H1 (cell line): ENCODE measurements around the gene PRKN. TPM values are rescaled to one million over a fixed set of nuclear protein-coding genes. Genes with fewer than 3 reads are reported as not detected.

Source experiments
- CTCF ChIA-PET: fragments of 300-600 bp; sonication (Branson Sonifier 250); formaldehyde crosslinking; loops from one replicate; lab custom pipeline; 2021; ENCODE audit not compliant: partially characterized antibody; lab: Charles Lee
- POLR2A ChIA-PET: fragments of 300-600 bp; sonication (Branson Sonifier 250); formaldehyde crosslinking; loops from one replicate; lab custom pipeline; 2021; ENCODE audit warnings: inconsistent platforms; ENCODE audit not compliant: partially characterized antibody; lab: Charles Lee
- DNase-seq, 2 experiments: peaks; one replicate each; pipeline versions ENCODE4 v3.0.0 to v3.0.0-alpha.2; 2010 to 2022; ENCODE audit warnings: low spot score in 2 of 2, low read depth in 1 of 2, mixed read lengths in 1 of 2
- FAIRE-seq: peaks from 2 replicates; lab custom pipeline; 2011; peaks lifted over from hg19 to GRCh38; lab: Jason Lieb, UNC
- H2AFZ ChIP-seq: 2 replicates; pipeline ENCODE4 v1.8.1; 2012; ENCODE audit warnings: low read length, inconsistent platforms
- H2AK5ac ChIP-seq: 2 replicates; pipeline ENCODE4 v1.6.1; 2013; ENCODE audit warnings: low read depth, low read length
- H2BK120ac ChIP-seq: replicated peaks from 2 replicates; pipeline ENCODE3; 2013; ENCODE audit warnings: low read depth, low read length, inconsistent platforms
- H2BK12ac ChIP-seq: 2 replicates; pipeline ENCODE4 v1.6.1; 2013; ENCODE audit warnings: low read depth, low read length
- H2BK15ac ChIP-seq: 2 replicates; pipeline ENCODE4 v1.6.1; 2013; ENCODE audit warnings: low read length
- H2BK20ac ChIP-seq: 2 replicates; pipeline ENCODE4 v1.6.1; 2013; ENCODE audit warnings: low read length
- H2BK5ac ChIP-seq: 2 replicates; pipeline ENCODE4 v1.6.1; 2013; ENCODE audit warnings: low read depth, low read length
- H3K14ac ChIP-seq: 2 replicates; pipeline ENCODE4 v1.6.1; 2013; ENCODE audit warnings: inconsistent platforms; ENCODE audit not compliant: insufficient read length
- H3K18ac ChIP-seq: 2 replicates; pipeline ENCODE4 v1.6.1; 2013; ENCODE audit warnings: low read length; ENCODE audit errors: extremely low read depth
- H3K23ac ChIP-seq: 2 replicates; pipeline ENCODE4 v1.6.1; 2013; ENCODE audit warnings: inconsistent platforms; ENCODE audit not compliant: insufficient read length
- H3K23me2 ChIP-seq: 2 replicates; pipeline ENCODE4 v1.6.1; 2013; ENCODE audit warnings: low read depth, low read length
- H3K27ac ChIP-seq: 2 replicates; pipeline ENCODE4 v1.6.1; 2011; ENCODE audit warnings: low read depth, low read length, inconsistent platforms
- H3K27me3 ChIP-seq, 4 experiments: replicated peaks in 1 of 4; 1 replicate in 1 of 4; 2 replicates in 3 of 4; pipeline versions ENCODE4 v1.6.1 to v1.8.1; 2011 to 2013; ENCODE audit warnings: low read length in 3 of 4, mild to moderate bottlenecking in 3 of 4, inconsistent platforms in 2 of 4, mixed read lengths in 2 of 4, moderate library complexity in 1 of 4; ENCODE audit not compliant: control insufficient read depth in 3 of 4, insufficient read depth in 3 of 4; ENCODE audit errors: extremely low read depth in 1 of 4
- H3K36me3 ChIP-seq, 4 experiments: 2 replicates each; pipeline versions ENCODE4 v1.6.1 to v1.8.1; 2011 to 2013; ENCODE audit warnings: mild to moderate bottlenecking in 4 of 4, low read length in 3 of 4, moderate library complexity in 2 of 4, control low read depth in 1 of 4, inconsistent platforms in 1 of 4; ENCODE audit not compliant: insufficient read depth in 4 of 4, control insufficient read depth in 2 of 4
- H3K4ac ChIP-seq: replicated peaks from 2 replicates; pipeline ENCODE3; 2013; ENCODE audit warnings: low read length, low read depth, mixed read lengths, inconsistent platforms; ENCODE audit not compliant: insufficient read length
- H3K4me1 ChIP-seq, 4 experiments: replicated peaks in 1 of 4; 1 replicate in 1 of 4; 2 replicates in 3 of 4; pipeline versions ENCODE4 v1.6.1 to v1.8.1; 2011 to 2013; ENCODE audit warnings: low read length in 3 of 4, inconsistent platforms in 2 of 4, mixed read lengths in 1 of 4; ENCODE audit not compliant: insufficient read depth in 4 of 4, control insufficient read depth in 3 of 4
- H3K4me2 ChIP-seq, 2 experiments: 2 replicates each; pipeline versions ENCODE4 v1.6.1 to v1.8.1; 2011 to 2013; ENCODE audit warnings: low read depth in 2 of 2, low read length in 2 of 2, control low read depth in 1 of 2, inconsistent platforms in 1 of 2, mild to moderate bottlenecking in 1 of 2; ENCODE audit not compliant: insufficient read depth in 1 of 2
- H3K4me3 ChIP-seq, 4 experiments: fragments of 200-600, 300-600 bp in 1 of 4; sonication (generic), shearing (Covaris generic), sonication (Bioruptor Twin) in 1 of 4; 2 replicates each; pipeline versions ENCODE4 v1.5.1 to v1.8.1; 2011 to 2016; ENCODE audit warnings: low read length in 4 of 4, low read depth in 3 of 4, control low read depth in 2 of 4, inconsistent platforms in 2 of 4, mild to moderate bottlenecking in 2 of 4, mixed read lengths in 1 of 4, moderate library complexity in 1 of 4; ENCODE audit not compliant: insufficient read depth in 2 of 4; ENCODE audit errors: extremely low read depth in 1 of 4
- H3K56ac ChIP-seq: replicated peaks from 2 replicates; pipeline ENCODE3; 2013; ENCODE audit warnings: low read depth, mild to moderate bottlenecking, mixed read lengths, low read length, inconsistent platforms; ENCODE audit not compliant: insufficient read length
- H3K79me1 ChIP-seq: 2 replicates; pipeline ENCODE4 v1.6.1; 2013; ENCODE audit warnings: low read depth, low read length, control low read depth
- H3K79me2 ChIP-seq, 2 experiments: 2 replicates each; pipeline versions ENCODE4 v1.6.1 to v1.8.1; 2012 to 2013; ENCODE audit warnings: low read length in 2 of 2, mild to moderate bottlenecking in 2 of 2, inconsistent platforms in 1 of 2; ENCODE audit not compliant: insufficient read depth in 2 of 2, control insufficient read depth in 1 of 2
- H3K9ac ChIP-seq, 4 experiments: replicated peaks in 1 of 4; 1 replicate in 1 of 4; 2 replicates in 3 of 4; pipeline versions ENCODE4 v1.6.1 to v1.8.1; 2011 to 2013; ENCODE audit warnings: low read depth in 3 of 4, low read length in 3 of 4, control low read depth in 2 of 4, mild to moderate bottlenecking in 2 of 4, moderate library complexity in 2 of 4, inconsistent platforms in 1 of 4; ENCODE audit errors: extremely low read depth in 1 of 4
- H3K9me3 ChIP-seq, 2 experiments: 2 replicates each; pipeline versions ENCODE4 v1.6.1 to v1.8.1; 2012 to 2013; ENCODE audit warnings: mild to moderate bottlenecking in 2 of 2, moderate library complexity in 2 of 2, control low read depth in 1 of 2, inconsistent platforms in 1 of 2, low read depth in 1 of 2, low read length in 1 of 2, mixed read lengths in 1 of 2; ENCODE audit not compliant: insufficient read depth in 2 of 2
- H4K20me1 ChIP-seq, 2 experiments: replicated peaks in 1 of 2; 2 replicates each; pipeline versions ENCODE3 to v1.8.1; 2011 to 2013; ENCODE audit warnings: inconsistent platforms in 2 of 2, low read length in 2 of 2, mild to moderate bottlenecking in 1 of 2; ENCODE audit not compliant: insufficient read depth in 2 of 2, control insufficient read depth in 1 of 2
- H4K5ac ChIP-seq: 2 replicates; pipeline ENCODE4 v1.6.1; 2013; ENCODE audit warnings: low read length, low read depth, mixed read lengths, inconsistent platforms; ENCODE audit not compliant: insufficient read length
- H4K8ac ChIP-seq: 2 replicates; pipeline ENCODE4 v1.8.0; 2013; ENCODE audit warnings: mild to moderate bottlenecking, moderate library complexity, low read length, inconsistent platforms; ENCODE audit not compliant: insufficient read depth; ENCODE audit errors: extremely low read depth
- H4K91ac ChIP-seq: replicated peaks from 2 replicates; pipeline ENCODE3; 2013; ENCODE audit warnings: low read length, mixed read lengths, inconsistent platforms; ENCODE audit not compliant: insufficient read length
- ATF2 ChIP-seq: IDR thresholded peaks from 2 replicates; pipeline ENCODE4 v1.6.1; 2012; ENCODE audit warnings: low read length, inconsistent platforms
- BRCA1 ChIP-seq: IDR thresholded peaks from 2 replicates; pipeline ENCODE4 v1.6.1; 2012; ENCODE audit warnings: low read depth, low read length, improper control_type of control experiment
- E2F6 ChIP-seq: IDR thresholded peaks from 2 replicates; pipeline ENCODE4 v1.6.1; 2012; ENCODE audit warnings: inconsistent platforms
- KDM5A ChIP-seq: fragments of 200-600 bp; IDR thresholded peaks from 2 replicates; pipeline ENCODE4 v1.7.1; 2012; ENCODE audit warnings: mild to moderate bottlenecking, low read length, inconsistent platforms, mixed read lengths
- MAFK ChIP-seq: IDR thresholded peaks from 2 replicates; pipeline ENCODE4 v1.6.1; 2012; ENCODE audit warnings: low read depth, mild to moderate bottlenecking, improper control_type of control experiment, low read length
- NRF1 ChIP-seq: IDR thresholded peaks from 2 replicates; pipeline ENCODE4 v1.6.1; 2011; ENCODE audit warnings: mild to moderate bottlenecking, low read depth, low read length, improper control_type of control experiment
- RAD21 ChIP-seq, 2 experiments: IDR thresholded peaks in 1 of 2; conservative IDR thresholded peaks in 1 of 2; 2 replicates each; pipeline ENCODE4 v1.6.1; 2011; ENCODE audit warnings: low read depth in 2 of 2, low read length in 2 of 2, improper control_type of control experiment in 1 of 2, inconsistent platforms in 1 of 2, mild to moderate bottlenecking in 1 of 2, moderate library complexity in 1 of 2
- RFX5 ChIP-seq: IDR thresholded peaks from 2 replicates; pipeline ENCODE4 v1.6.1; 2011; ENCODE audit warnings: low read depth, low read length, improper control_type of control experiment, borderline replicate concordance
- RNF2 ChIP-seq: fragments of 200-900, 300-1000 bp; sonication (generic); IDR thresholded peaks from 2 replicates; pipeline ENCODE4 v1.7.1; 2016; ENCODE audit warnings: borderline replicate concordance, low read depth, mild to moderate bottlenecking, antibody characterized with exemption, low read length; ENCODE audit not compliant: poor library complexity, severe bottlenecking; ENCODE audit errors: missing control alignments
- SP4 ChIP-seq: IDR thresholded peaks from 2 replicates; pipeline ENCODE4 v1.6.1; 2012; ENCODE audit warnings: low read length, inconsistent platforms
- TEAD4 ChIP-seq: IDR thresholded peaks from 2 replicates; pipeline ENCODE4 v1.6.1; 2012; ENCODE audit warnings: low read depth, low read length, inconsistent platforms, mixed read lengths
- WGBS, 2 experiments: shearing (Covaris generic) in 1 of 2; methylation state at CpG; one replicate each; pipeline versions ENCODE4 v1.1.6 to v1.1.7; 2013 to 2015; ENCODE audit warnings: low lambda C conversion rate in 2 of 2, mixed read lengths in 2 of 2, inconsistent platforms in 1 of 2, low coverage in 1 of 2, missing lambda C conversion rate in 1 of 2; ENCODE audit not compliant: insufficient replicate concordance in 2 of 2, insufficient coverage in 1 of 2, insufficient read length in 1 of 2; ENCODE audit errors: extremely low coverage in 1 of 2, missing lambda C conversion rate in 1 of 2; 5-methylcytosine and 5-hydroxymethylcytosine counted together
- polyA plus RNA-seq, 7 experiments: library from polyadenylated mRNA; depleted of rRNA in 3 of 7; stranded (reverse) in 5 of 7; unstranded in 2 of 7; fragments of >200 nt in 5 of 7; fragments of 200-250 nt in 2 of 7; gene quantifications; 1 replicate in 5 of 7; 2 replicates in 1 of 7; 4 replicates in 1 of 7; pipeline versions ENCODE4 v1.2.1 to v1.2.3, GENCODE V29; 2011 to 2013; ENCODE audit warnings: missing spikeins in 2 of 7, mixed read lengths in 2 of 7
- total RNA-seq: library from RNA; stranded (reverse); fragmentation: NEBNext Ultra II Directional; extraction: Animal tissue kit (Norgen Biotek cat#: 25700); gene quantifications from 2 replicates; pipeline ENCODE4 v1.2.1, GENCODE V29; 2021

The PRKN gene
- total and polyA plus RNA-seq, 2 of the 8 experiments (the other 6 are each of a cell fraction or from before 2014, with no cell fraction given) = 0.13 to 0.29 TPM

- Histone ChIP-seq H2AFZ (no peak overlapping the region), H3K23me2 (no peaks in the 10 kb centered on the region), H3K27me3 (no peaks in the 10 kb centered on the region), H4K20me1 (no peaks in the 10 kb centered on the region), H2BK5ac (no peak overlapping the region), H3K18ac (no peak overlapping the region), H3K9ac (no peak overlapping the region), H3K4me2 (no peak overlapping the region), H3K4me1 (no peaks in the 10 kb centered on the region; a peak in 1 of 7 replicates), H3K27ac (no peak overlapping the region), H2BK12ac (no peak overlapping the region), H3K4ac (no peak overlapping the region), H3K56ac (no peak overlapping the region), H2BK15ac (no peak overlapping the region), H4K8ac (0 out of 2 replicates have a peak overlapping the region, but pooled peaks have one; percentile 7), H2BK20ac (no peak overlapping the region), H3K79me1 (no peaks in the 10 kb centered on the region), H3K14ac (no peak overlapping the region), H3K9me3 (0 out of 4 replicates have a peak, but pooled peaks cover under 1% of the 10 kb centered on the region in 2 experiments), H2BK120ac (no peak overlapping the region), H4K5ac (no peak overlapping the region), H2AK5ac (no peak overlapping the region), H4K91ac (no peak overlapping the region), H3K79me2 (no peaks in the 10 kb centered on the region), H3K36me3 (no peaks in the 10 kb centered on the region), H3K4me3 (no peak overlapping the region), H3K23ac (no peak overlapping the region)
- FAIRE-seq (no peak), DNase-seq (no peak)
- 82% methylated on average over 6 of the region's 7 CpGs; no CpG with 5 or more reads in 1 of the 2 experiments for WGBS, 2 experiments
- POLR2A ChIA-PET = interaction anchor here (1.3 kb wide), 1 partner anchor 95 kb away, joined by 4 read pairs; the partner anchor contains the start of gene AGPAT4
- CTCF ChIA-PET = interaction anchor here (0.6 to 6.8 kb wide), 13 partner anchors 10 to 649 kb away, joined by 3 to 57 read pairs (median 4); no protein-coding TSS in a partner anchor
- no peak for TF ChIP-seq RNF2
- no peak for TF ChIP-seq BRCA1
- TF ChIP-seq KDM5A = no peak
- no peak for TF ChIP-seq SP4
- TF ChIP-seq NRF1 = no peak
- no peak for TF ChIP-seq TEAD4
- TF ChIP-seq MAFK = no peak
- no peak for TF ChIP-seq RAD21 (IDR thresholded peaks at IDR 0.05 in 1 of 2, conservative IDR thresholded peaks at IDR 0.05 in 1 of 2; ENCODE audit: low read depth in 2 of 2, low read length in 2 of 2)
- TF ChIP-seq E2F6 = no peak
- TF ChIP-seq ATF2 = no peak
- TF ChIP-seq RFX5 = no peak
Measured at GRCh38 chr6:161368514-161368913, 1359.1 kb downstream of the PRKN start.
